ENCODE measurements around the gene AK4.
"Not testable (repeated sequence)": the region's sequence is repeated elsewhere in the genome, so short reads cannot be mapped to it uniquely, and the experiment has no call there.

The AK4 gene

DNA sequence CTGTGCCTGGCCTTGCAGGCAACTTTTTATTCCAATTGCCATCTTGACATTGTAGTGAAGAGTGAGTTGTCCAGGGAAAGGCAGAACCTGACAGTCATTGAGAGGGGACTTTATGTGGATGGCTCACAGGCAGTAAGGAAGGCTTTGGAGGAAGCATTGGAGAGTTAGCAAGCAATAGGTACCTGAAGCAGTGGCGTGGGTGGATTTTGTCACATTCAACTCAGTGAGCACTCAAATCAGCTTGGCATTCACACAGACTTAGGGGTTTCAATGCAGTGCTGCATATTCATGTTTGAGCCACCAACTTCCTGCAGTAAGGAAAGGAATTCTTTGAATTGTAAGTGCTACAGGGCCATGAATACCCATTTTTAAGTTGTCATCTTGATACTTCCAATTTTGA lies 69.0 kb downstream of the AK4 start:
- no peak for DNase-seq

DNA sequence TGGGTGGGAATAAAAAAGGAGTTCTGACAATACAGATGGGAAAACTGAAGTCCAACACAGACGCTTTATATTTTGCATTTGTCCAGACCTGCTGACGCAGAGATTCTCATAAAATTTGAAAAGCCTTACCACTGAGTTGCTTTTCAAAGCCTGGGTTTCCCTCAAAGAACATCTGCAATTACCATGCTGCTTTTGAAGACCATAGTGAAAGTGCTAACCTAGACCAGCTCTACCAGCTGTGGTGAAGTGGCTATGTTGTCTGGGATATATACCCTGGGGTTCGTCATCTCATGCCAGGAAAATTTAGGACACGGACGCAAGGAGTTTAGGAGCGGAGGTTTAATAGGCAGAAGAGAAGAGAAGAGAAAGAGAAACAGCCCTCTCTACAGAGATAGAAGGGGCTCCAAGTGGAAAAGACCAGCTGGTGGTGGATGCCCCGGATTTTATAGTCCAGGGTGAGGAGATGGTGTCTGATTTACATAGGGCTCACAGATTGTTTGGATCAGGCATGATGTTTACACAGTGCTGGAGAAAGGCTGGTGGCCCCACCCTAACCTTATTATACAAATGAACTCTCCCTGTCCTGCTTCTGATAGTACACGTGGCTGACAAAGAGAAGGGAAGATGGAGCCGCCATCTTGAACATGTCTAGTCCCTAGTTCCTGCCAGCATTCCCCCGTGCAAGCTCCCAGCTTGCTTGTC lies 73.8 kb downstream of the AK4 start:
- no peak for DNase-seq

DNA sequence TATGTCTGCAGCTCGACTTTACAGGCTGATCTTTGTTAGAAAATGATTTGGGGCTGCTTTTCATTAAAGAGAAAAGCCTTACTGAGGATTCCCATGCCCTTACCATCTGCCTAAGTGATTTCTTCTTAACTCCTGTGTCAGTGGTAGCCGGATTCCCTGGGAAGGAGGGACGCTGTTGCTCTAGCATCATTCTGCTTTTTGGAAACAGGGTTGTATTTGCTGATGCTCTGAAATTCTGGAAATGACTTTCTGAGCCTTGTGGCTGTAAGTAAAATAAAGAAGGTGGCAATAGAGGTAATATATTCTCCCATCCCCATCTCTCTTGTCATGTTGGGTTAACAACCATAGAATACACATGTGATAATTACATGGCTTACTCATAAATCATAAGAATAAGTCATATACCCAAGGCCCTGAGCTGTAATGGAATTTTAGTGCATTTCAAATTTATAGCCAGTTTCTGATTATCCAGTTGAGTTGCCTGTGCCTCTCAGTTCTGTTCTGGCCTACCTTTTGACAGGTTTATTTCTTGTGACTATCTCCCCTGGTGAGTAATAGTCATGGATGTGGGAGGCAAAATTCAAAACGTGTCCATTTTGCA lies 74.4 kb downstream of the AK4 start:
- no peak for DNase-seq

DNA sequence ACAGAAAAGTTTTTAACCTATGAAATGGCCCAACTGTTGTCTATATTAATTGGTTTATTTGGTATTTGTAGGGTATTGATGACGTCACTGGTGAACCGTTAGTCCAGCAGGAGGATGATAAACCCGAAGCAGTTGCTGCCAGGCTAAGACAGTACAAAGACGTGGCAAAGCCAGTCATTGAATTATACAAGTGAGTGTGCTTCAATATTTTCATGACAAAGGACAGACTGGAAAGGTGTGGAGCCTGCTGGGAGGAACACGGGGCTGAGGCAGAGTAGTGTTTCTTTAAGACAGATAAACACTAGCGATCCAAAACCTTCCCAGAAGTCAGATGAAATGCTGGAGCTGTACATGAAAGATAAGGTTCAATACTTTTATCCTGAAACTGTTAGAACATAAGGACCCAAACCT lies 76.7 kb downstream of the AK4 start:
- no peak for DNase-seq

DNA sequence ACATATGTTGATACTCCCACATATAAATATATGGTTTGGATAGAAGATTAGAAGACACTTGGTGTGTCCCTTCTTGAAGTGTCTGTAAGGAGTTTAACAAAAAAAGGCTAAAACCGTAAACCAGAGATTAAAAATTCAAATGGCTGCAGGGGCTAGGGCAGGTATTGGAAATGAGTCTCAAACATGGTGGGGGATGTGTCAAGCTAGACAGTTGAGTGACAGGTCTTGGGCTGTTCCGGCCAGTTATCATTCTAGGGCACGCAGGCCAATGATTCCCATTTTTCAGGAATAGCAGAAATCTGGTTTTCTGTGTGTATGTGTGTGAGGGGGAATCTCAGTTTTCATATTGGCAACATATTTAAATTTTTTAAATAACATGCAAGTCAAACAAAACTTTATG lies 77.2 kb downstream of the AK4 start:
- no peak for DNase-seq

DNA sequence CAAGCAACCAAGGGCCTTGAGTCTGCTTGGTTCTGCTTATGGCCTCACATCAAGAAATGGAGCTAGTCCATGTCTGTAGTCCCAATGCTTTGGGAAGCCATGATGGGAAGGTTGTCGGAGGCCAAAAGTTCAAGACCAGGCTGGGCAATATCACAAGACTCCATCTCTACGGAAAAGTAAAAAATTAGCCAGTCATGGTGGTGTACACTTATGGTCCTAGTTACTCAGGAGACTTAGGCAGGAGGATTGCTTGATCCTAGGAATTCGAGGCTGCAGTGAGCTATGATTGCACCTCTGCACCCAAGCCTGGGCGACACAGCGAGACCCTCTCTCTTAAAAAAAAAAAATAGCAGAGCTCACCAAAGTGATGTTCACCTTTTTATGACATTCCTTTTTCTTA lies 81.2 kb downstream of the AK4 start:
- DNase-seq: no peak

DNA sequence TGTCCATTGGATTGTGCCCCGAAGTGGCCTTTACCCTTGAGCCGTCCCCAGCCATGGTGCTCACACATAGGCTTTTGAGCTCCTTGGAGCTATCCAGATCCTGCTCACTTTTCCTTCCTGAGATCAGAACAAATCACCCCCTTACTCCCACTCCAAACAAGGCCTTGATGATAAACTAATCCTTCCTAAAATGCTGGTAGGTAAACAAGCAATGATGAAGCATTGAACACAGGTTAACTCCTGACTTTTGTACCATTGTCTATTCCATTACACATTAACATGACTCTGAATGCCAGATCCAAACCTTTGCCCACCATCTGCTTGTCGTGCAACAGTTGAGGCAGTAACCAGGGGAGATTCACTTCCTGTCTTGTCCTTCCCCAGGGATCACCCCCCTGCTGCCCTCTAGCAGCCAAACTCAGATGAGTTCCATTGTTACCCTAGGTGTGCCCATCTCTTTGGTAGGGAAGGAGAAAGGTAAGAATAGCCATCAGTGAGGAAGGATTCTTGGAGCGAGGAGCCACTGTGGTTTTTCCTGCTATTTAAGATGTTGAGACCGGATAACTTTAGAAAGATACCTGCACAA lies 81.8 kb downstream of the AK4 start:
- no peak for DNase-seq

DNA sequence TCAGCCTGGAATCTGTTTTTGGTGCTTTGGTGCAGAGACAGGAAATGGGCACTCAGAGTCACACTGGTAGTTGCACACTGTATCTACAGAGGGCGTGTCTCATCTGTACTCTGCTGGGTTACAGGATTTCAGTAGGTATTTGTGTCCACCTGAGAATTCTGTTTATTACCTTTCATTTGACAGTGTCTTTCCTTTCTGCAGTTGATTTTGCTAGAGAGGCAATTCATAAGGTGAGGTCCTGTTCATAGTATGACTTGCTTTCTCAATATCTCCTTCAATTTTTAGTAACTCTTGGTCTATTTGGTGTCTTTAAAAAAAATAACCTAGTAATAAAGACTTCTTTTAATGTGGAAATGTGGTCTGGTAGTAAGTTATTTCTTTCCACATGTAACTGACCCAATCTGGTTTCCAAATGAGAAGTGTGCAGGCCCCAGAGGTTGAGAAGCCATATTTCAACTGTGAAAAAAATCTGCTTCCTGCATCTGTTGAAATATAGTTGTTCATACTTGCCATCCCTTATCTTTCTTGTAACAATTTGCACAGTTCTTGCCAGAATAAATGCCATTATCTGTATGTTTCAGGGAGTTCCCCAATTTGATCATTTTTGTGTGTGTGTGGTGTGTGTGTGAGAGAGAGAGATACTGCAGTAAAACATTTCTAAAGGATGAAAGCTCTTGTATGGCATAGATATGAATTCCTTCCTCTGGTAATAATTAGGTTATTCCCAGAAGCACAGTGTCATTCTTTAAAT lies 82.9 kb downstream of the AK4 start:
- DNase-seq: no peak

DNA sequence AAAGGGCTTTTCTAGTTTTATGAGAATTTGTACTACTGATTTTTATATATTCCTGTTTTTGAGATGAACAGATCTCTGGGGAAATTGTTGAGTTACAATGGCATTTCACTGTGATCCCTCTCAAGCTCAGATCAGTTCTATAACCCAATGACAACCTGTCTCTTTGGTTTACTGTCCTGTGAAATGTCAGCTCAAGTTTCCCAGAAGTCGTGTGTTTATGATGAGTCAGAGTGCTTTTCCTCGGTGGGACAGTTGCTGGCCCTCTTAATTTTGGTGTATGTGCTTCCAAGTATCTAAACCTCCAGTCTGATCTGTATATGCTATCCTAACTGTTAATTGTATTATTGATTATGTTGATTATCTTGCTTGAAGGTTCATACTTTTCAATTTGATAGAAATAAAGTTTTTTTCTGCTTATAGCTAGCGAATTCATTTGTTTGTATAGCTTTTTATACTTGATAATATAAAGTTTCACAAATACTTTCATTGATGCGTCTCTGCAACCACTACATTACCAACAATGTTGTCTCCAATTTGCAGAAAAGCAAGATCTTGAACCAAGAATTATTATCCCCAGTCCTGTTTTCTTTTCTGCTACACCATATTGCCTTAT lies 83.8 kb downstream of the AK4 start:
- no peak for DNase-seq

DNA sequence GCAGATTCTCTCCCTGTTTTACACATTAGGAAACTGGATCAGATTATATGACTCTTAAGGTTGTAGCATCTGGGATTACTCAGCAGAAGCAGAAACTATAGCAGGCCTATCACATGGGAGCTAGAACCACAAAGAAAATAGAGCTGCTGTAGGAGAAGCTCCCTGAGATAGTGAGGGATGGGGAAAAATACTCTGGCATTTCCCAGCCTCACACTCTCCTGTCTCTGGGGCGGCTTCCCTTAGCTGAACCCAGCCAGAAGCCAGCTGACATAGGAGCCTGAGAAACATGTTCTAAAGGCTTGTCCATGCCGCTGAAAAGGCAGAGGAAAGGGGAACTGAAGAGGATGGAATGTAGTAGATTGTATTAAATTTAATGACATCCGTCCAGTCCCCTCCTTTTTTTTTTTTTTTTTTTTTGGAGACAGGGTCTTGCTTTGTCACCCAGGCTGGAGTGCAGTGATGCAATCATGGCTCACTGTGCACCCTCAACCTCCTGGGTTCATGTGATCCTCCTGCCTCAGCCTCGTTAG lies 84.5 kb downstream of the AK4 start:
- no peak for DNase-seq

DNA sequence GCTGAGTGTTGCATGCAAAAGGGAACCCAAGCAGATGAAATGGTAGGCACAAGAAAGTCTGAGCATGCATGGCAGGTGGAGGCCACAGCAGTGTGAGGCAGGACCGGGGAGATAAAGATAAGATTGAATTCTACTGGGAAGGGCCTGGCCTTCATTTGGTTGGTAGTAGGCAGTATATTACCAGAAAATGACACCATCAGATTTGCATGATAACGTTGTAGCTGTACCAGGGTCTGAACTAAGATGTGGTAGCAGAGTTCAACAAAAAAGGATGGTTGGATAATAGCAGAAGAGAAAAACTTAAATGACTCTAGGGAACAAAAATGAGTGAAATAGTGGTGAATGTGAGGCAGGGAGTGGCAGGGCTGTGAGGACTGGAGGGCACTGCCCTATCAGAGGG lies 85.8 kb downstream of the AK4 start:
- DNase-seq: no peak

DNA sequence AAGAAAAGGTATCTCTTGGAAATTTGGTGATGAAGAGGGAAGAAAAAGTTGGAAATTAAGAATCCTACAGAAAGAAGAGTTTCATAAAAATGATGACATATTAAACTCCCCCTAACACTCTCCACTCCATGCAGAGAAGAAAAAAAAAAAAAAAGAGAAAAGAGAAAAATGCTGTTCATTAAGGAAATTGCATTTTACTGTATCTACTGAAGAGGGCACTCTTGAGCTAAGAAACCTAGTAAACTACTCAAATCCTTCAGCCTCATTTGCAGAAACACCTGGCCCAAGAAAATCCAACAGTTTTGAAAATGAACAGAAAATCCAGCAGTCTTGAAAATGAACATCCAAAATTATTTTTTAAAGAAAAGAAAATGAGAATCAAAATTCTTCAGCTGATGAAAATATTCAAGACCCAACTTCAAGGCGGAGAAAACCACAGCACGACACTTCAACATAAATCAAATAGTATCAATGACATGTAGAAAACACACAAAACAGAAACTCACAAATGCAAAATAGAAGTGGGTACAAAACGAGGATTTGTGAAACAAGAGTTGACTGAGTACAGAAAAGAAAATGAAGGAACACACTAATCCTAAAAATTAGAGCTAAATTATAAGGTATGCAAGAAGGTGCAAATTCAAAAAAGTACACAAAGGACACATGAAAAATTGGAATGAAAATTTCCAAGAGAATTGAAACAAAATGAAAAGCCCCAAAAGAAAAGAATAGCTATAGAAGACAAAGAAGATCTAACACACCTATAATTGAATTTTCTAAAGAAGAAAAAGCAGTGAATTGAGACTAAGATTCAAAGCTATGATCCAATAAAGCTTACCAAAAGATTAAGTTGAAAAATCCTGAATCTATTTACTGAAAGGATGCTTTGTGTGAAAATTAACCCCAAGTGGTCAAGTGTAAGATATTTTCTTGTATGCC lies 88.1 kb downstream of the AK4 start:
- no peak for DNase-seq

DNA sequence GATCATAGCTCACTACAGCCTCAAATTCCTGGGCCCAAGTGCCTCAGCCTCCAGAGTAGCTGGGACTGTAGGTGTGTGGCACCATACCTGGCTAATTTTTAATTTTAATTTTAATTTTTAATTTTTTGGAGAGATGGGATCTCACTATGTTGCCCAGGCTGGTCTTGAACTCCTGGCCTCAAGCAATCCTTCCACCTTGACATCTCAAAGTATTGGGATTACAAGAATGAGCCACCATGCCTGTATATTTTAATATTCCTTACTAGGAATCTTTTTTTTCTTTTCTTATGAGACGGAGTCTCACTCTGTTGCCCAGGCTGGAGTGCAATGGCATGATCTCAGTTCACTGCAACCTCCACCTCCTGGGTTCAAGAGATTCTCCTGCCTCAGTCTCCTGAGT lies 89.1 kb downstream of the AK4 start:
- not testable (repeated sequence) for DNase-seq

DNA sequence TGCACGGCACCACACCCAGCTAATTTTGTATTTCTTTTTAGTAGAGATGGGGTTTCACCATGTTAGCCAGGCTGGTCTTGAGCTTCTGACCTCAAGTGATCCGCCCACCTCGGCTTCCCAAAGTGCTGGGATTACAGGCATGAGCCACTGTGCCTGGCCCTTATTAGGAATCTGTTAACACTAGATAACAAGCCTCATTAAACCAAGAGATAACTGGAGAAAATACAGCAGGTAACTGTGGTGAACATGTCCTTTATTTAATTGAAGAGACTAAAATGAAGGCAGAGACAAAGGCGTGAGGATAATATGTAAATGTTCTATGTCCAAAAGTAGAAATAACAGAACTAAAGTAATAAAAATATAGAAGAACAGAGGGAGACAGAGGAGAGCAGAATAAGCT lies 89.5 kb downstream of the AK4 start:
- DNase-seq: no peak

DNA sequence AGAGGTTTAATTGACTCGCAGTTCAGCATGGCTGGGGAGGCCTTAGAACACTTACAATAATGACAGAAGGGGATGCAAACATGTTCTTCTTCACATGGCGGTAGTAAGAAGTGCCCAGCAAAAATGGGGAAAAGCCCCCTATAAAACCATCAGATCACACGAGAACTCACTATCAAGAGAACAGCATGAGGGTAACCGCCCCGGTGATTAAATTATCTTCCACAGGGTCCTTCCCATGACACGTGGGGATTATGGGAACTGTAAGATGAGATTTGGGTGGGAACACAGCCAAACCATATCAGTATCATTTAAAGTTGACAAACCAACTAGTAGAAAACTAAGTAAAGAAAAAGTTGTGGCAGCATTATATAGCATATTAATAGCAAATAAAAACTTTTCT lies 90.0 kb downstream of the AK4 start:
- DNase-seq: no peak

DNA sequence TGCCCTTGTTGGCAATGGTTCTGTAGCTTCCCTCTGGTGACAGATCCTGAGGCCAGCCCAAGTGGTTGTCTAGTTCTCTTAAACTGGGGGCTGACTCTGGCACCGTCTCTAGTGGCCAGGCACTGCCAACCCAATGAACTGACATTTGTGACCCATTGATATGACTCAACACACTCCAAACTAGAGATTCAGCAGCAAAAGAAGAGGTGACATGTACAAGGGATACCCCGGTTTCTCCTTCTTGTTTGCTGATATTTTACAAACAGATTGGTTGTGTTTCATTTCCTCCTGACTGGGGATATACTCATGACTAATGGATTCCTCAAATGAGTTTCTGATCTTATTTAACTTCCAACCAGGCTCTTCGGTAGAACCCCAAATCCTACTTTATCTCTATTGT lies 95.5 kb downstream of the AK4 start:
- no peak for DNase-seq

DNA sequence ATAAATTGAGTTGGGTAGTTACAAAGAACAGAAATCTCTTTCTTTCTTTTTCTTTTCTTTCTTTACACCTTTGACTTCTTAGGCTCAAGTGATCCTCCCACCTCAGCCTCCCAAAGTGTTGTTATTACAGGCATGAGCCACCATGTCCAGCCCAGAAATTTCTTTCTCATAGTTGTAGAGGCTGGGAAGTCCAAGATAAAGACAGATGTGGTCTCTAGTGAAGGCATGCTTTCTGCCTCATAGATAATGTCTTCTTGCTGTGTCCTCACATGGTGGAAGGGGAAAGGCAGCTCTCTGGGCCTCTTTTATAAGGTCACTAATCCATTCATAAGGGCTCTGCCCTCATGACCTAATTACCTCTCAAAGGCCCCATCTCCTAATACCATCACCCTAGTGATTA lies 97.3 kb downstream of the AK4 start:
- DNase-seq: no peak

DNA sequence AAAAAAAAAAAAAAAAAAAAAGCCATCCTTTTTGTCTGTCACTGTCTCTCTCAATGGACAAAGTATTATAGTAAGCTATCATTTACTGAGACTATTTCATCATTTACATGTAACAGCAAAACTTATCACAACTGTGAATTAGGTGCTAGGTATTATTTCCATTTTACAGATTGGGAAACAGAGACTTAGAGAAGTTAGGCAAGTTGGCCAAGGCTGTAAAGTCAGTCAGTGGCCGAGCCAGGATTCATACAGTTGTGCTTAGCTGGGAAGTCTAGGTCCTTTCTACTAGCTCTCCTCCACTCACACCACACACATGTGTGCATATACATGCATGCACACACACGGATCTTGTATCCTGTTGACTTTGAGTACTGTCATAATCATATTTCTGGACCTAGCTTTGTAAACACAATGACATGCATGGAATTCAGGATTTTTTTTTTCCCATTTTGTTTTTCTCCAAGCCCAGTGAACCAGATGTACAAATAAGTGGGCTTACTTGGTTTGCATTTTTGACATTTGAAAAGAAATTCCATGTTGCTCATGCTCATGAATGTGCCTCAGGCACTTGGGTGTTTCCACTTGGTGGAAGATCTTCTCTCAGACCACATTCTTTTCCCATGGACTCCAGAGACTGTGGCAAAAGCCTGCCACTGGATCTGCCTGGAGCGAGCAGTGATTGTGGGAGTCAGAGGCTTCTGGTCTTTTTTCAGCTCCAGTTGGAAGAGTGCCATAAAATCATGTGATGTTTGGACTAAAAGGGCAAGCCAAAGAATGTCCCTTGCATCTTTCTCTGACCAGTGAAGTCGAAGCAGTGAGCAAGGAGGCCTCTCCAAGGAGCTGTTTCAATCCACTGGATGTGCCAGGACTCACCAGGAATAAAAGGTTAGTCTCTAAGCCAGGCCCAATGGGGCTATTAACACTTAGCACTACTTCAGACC lies 99.7 kb downstream of the AK4 start:
- DNase-seq: no peak

DNA sequence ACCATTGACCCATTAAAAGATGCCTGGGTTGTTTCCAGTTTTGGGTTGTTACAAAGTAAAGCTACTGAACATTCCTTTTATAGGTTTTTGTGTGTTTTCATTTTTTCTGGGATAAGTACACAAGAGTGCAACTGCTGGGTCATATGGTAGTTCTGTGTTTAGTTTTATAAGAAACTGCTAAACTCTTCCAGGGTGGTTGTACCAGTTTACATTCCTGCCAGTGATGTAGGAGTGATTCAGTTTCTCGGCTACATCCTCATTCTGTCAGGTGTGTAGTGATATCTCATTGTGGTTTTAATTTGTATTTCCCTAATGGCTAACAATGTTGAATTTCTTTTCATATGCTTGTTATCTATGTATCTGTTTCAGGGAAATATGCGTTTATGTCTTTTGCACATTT lies 102.8 kb downstream of the AK4 start:
- no peak for DNase-seq

DNA sequence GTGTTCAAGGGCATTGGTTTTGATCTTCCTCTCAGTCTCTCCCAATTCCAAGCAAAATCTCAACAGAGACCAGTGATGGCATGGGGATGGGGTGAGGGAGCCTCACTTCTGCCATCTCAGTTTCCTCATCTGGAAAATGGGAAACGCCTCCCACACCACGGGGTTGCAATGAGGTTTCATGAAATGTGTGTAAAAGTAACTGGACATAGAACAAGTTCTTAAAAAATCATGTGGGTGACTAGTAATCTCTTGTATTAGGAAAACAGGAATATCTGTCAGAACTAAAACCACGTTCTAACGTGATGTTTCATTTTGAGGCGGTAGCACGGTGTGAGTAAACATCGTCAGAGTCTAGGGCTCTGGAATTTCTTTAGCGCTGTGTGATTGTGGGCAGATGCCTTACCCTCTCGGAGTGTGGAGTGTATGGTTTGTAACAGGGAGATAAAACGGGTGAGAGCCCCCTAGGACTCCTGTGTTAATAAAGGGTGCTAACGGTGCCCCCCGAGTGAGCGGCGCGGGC lies 105.9 kb downstream of the AK4 start:
- no peak for DNase-seq
